Endothelial cell of umbilical vein (primary cell): ENCODE results near the gene NPM3. TPM values are rescaled to one million over a fixed set of nuclear protein-coding genes. Genes with fewer than 3 reads are reported as not detected.

ENCODE experiments used
- BruUV-seq: library from RNA; stranded (reverse); fragments of 400-500 nt; replicated peaks from 2 replicates; lab custom pipeline; 2021; lab: Mats Ljungman, UMichigan
- CTCF ChIA-PET: fragments of 300-600, 350-600 bp; sonication (Branson Sonifier 250); formaldehyde crosslinking; loops from one replicate; lab custom pipeline; 2021; ENCODE audit warnings: antibody characterized with exemption, inconsistent platforms; lab: Charles Lee
- POLR2A ChIA-PET: fragments of 300-600, 350-600 bp; sonication (Branson Sonifier 250); formaldehyde crosslinking; loops from one replicate; lab custom pipeline; 2021; ENCODE audit warnings: antibody characterized with exemption, inconsistent platforms; lab: Charles Lee
- DNase-seq: peaks from one replicate; pipeline ENCODE4 v3.0.0-alpha.2; 2011; ENCODE audit warnings: low read depth, low spot score
- FAIRE-seq: peaks from 2 replicates; lab custom pipeline; 2011; peaks lifted over from hg19 to GRCh38; lab: Jason Lieb, UNC
- H2AFZ ChIP-seq: 2 replicates; pipeline ENCODE4 v1.6.0; 2012; ENCODE audit warnings: low read depth, low read length, control low read depth, inconsistent platforms
- H3K27ac ChIP-seq: 2 replicates; pipeline ENCODE4 v1.5.1; 2011; ENCODE audit warnings: low read depth, mild to moderate bottlenecking, control low read depth, low read length, moderate library complexity; ENCODE audit not compliant: insufficient read depth
- H3K27me3 ChIP-seq, 2 experiments: 2 replicates each; pipeline versions ENCODE4 v1.6.0 to v1.6.1; 2011; ENCODE audit warnings: low read length in 2 of 2, mixed read lengths in 1 of 2; ENCODE audit not compliant: control insufficient read depth in 2 of 2, insufficient read depth in 2 of 2
- H3K36me3 ChIP-seq, 2 experiments: 2 replicates in 1 of 2; 3 replicates in 1 of 2; pipeline ENCODE4 v1.5.1; 2011; ENCODE audit warnings: low read length in 2 of 2, mild to moderate bottlenecking in 1 of 2, moderate library complexity in 1 of 2; ENCODE audit not compliant: control insufficient read depth in 2 of 2, insufficient read depth in 2 of 2; ENCODE audit errors: extremely low read depth in 1 of 2
- H3K4me1 ChIP-seq: 3 replicates; pipeline ENCODE4 v1.5.1; 2011; ENCODE audit warnings: mild to moderate bottlenecking, low read length; ENCODE audit not compliant: control insufficient read depth, insufficient read depth; ENCODE audit errors: extremely low read depth
- H3K4me2 ChIP-seq: 2 replicates; pipeline ENCODE4 v1.6.1; 2011; ENCODE audit warnings: low read length, control low read depth, mixed read lengths; ENCODE audit not compliant: insufficient read depth
- H3K4me3 ChIP-seq, 3 experiments: fragments of 200-600 bp in 1 of 3; sonication (generic), shearing (Covaris generic) in 1 of 3; replicated peaks in 1 of 3; 2 replicates each; pipeline ENCODE4 v1.5.1; 2011 to 2016; ENCODE audit warnings: control low read depth in 3 of 3, low read length in 3 of 3, mild to moderate bottlenecking in 2 of 3, inconsistent platforms in 1 of 3, low read depth in 1 of 3, moderate library complexity in 1 of 3; ENCODE audit not compliant: insufficient read depth in 1 of 3
- H3K79me2 ChIP-seq: 2 replicates; pipeline ENCODE4 v1.6.0; 2012; ENCODE audit warnings: low read length, inconsistent platforms; ENCODE audit not compliant: control insufficient read depth, insufficient read depth
- H3K9ac ChIP-seq: replicated peaks from 2 replicates; pipeline ENCODE3; 2011; ENCODE audit warnings: low read length, control low read depth; ENCODE audit not compliant: insufficient read depth; ENCODE audit errors: extremely low read depth
- H3K9me1 ChIP-seq: replicated peaks from 3 replicates; pipeline ENCODE4 v1.6.0; 2011; ENCODE audit warnings: mild to moderate bottlenecking, low read length; ENCODE audit not compliant: control insufficient read depth, insufficient read depth; ENCODE audit errors: extremely low read depth
- H3K9me3 ChIP-seq: replicated peaks from 2 replicates; pipeline ENCODE4 v1.5.1; 2012; ENCODE audit warnings: low read length, inconsistent platforms; ENCODE audit not compliant: control insufficient read depth, insufficient read depth
- H4K20me1 ChIP-seq: replicated peaks from 2 replicates; pipeline ENCODE3; 2011; ENCODE audit warnings: mild to moderate bottlenecking, low read length; ENCODE audit not compliant: control insufficient read depth, insufficient read depth; ENCODE audit errors: extremely low read depth
- EZH2 ChIP-seq: IDR thresholded peaks from 2 replicates; pipeline ENCODE4 v1.6.1; 2012; ENCODE audit warnings: borderline replicate concordance, low read depth, mild to moderate bottlenecking, moderate library complexity, low read length, inconsistent platforms; ENCODE audit not compliant: severe bottlenecking
- FOS ChIP-seq: IDR thresholded peaks from 2 replicates; pipeline ENCODE4 v1.6.1; 2011; ENCODE audit warnings: mild to moderate bottlenecking, low read length, moderate library complexity, borderline replicate concordance; ENCODE audit not compliant: insufficient read depth
- GATA2 ChIP-seq: IDR thresholded peaks from 2 replicates; pipeline ENCODE4 v1.7.0; 2011; ENCODE audit warnings: low read depth, mild to moderate bottlenecking, moderate library complexity, mixed read lengths, low read length; ENCODE audit not compliant: insufficient read length, insufficient read depth
- JUN ChIP-seq: IDR thresholded peaks from 2 replicates; pipeline ENCODE4 v1.6.1; 2011; ENCODE audit warnings: borderline replicate concordance, low read depth; ENCODE audit not compliant: insufficient read length, insufficient read depth
- MYC ChIP-seq: IDR thresholded peaks from one replicate; pipeline ENCODE4 v1.6.1; 2011; ENCODE audit warnings: mild to moderate bottlenecking, low read depth, low read length
- POLR2A ChIP-seq: IDR thresholded peaks from 2 replicates; pipeline ENCODE4 v1.6.1; 2012; ENCODE audit warnings: low read depth, mild to moderate bottlenecking, control low read depth, low read length
- POLR2AphosphoS5 ChIP-seq: IDR thresholded peaks from 2 replicates; pipeline ENCODE4 v1.6.1; 2012; ENCODE audit warnings: low read depth, mild to moderate bottlenecking, control low read depth, low read length, moderate library complexity; ENCODE audit not compliant: insufficient read depth
- dilution Hi-C: fragments of 300-500 bp; cut with MboI; formaldehyde crosslinking; loops from one replicate; pipeline ENCODE4 v1.15.0; 2019; ENCODE audit warnings: low sequenced_read_pairs; ENCODE audit not compliant: extremely low pct_ligation_motif_present
- intact Hi-C: fragments of 100-400 bp; cut with micrococcal nuclease; formaldehyde crosslinking; loops from one replicate; pipeline ENCODE4 v1.10.0; 2022
- polyA plus RNA-seq, 4 experiments: library from polyadenylated mRNA; depleted of rRNA in 3 of 4; stranded (reverse) in 3 of 4; unstranded in 1 of 4; fragments of >200 nt; gene quantifications; 2 replicates each; pipeline versions ENCODE4 v1.2.1 to v1.2.3, GENCODE V29; 2011 to 2012; ENCODE audit warnings: missing spikeins in 1 of 4
- total RNA-seq: library from RNA; stranded (reverse); gene quantifications from 2 replicates; pipeline ENCODE4 v1.2.3, GENCODE V29; 2021
- TF ChIP-seq, protein P1 (sequence below), 2 donors: IDR thresholded peaks; 1 replicate in 1 of 2; 2 replicates in 1 of 2; pipeline ENCODE4 v1.5.1; 2011; ENCODE audit warnings: low read length in 2 of 2, mild to moderate bottlenecking in 2 of 2, moderate library complexity in 2 of 2, control low read depth in 1 of 2, inconsistent platforms in 1 of 2, low read depth in 1 of 2; ENCODE audit not compliant: insufficient read depth in 1 of 2; ENCODE audit errors: extremely low read depth in 1 of 2
- TF ChIP-seq, protein P2 (sequence below): IDR thresholded peaks from 2 replicates; pipeline ENCODE4 v1.6.1; 2011; ENCODE audit not compliant: insufficient read depth, insufficient read length

NPM3 gene
- total and polyA plus RNA-seq, 2 donors (not counting 3 experiments of a cell fraction or from before 2014, with no cell fraction given): 55.4 to 71.3 TPM

DNA sequence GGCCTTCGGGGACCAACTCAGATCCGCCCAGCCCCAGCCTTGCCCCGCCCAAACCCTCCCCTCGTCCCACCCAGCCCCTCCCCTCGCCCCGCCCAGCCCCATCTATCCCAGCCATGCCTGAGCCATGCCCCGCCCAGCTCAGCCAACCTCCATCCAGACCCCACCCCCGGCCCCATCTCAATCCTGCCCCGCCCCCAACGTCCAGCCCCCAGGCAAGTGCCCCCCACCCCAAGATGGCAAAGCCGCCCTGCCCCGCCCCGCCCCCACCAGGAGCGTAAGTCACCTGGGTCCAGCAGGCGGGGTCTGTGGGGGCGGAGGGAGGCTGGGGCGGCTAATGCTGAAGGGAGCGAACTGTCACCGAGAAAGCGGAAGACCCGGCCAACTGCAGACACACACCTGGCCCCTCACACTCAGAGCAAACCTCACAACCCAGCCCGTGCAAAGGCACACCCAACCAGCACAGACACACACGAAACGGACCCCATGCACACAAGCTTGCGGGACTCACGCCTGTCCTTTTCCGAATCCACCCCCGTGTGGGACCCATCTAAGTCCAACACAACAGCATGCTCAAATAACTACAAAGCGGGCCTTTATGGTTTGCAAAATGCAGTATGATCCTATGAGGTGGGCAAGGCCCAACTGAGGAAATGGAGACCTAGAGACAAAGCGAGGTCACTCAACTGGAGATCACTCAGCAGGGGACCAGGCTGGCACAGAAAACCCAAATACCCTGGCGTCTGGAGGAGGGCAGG is 46.5 kb upstream of the NPM3 start:
- peak overlapping the region; percentile 26 for H2AFZ ChIP-seq
- H3K4me2 ChIP-seq: peak overlapping the region; percentile 38
- no peaks in the 10 kb centered on the region for H3K9me3 ChIP-seq
- TF ChIP-seq POLR2AphosphoS5 (no peak), FOS (no peak), GATA2 (no peak), MYC (no peak), EZH2 (no peak), POLR2A (no peak), JUN (no peak)
- TF ChIP-seq, protein P1, sequence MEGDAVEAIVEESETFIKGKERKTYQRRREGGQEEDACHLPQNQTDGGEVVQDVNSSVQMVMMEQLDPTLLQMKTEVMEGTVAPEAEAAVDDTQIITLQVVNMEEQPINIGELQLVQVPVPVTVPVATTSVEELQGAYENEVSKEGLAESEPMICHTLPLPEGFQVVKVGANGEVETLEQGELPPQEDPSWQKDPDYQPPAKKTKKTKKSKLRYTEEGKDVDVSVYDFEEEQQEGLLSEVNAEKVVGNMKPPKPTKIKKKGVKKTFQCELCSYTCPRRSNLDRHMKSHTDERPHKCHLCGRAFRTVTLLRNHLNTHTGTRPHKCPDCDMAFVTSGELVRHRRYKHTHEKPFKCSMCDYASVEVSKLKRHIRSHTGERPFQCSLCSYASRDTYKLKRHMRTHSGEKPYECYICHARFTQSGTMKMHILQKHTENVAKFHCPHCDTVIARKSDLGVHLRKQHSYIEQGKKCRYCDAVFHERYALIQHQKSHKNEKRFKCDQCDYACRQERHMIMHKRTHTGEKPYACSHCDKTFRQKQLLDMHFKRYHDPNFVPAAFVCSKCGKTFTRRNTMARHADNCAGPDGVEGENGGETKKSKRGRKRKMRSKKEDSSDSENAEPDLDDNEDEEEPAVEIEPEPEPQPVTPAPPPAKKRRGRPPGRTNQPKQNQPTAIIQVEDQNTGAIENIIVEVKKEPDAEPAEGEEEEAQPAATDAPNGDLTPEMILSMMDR (IDR thresholded peaks at IDR 0.05; ENCODE audit: extremely low read depth in 1 of 2, insufficient read depth in 1 of 2, low read depth in 1 of 2, low read length in 2 of 2): no peak
- TF ChIP-seq, protein P2, sequence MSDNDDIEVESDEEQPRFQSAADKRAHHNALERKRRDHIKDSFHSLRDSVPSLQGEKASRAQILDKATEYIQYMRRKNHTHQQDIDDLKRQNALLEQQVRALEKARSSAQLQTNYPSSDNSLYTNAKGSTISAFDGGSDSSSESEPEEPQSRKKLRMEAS: no peak
- FAIRE-seq (no peak), DNase-seq (no peak)
- CTCF ChIA-PET: interaction anchor here (1.3 kb wide), 2 partner anchors 11 to 12 kb away, joined by 3 to 5 read pairs; partner anchors contain the start of gene OGA
- POLR2A ChIA-PET: interaction anchor here (1.3 kb wide), 1 partner anchor 12 kb away, joined by 3 read pairs; the partner anchor contains the start of gene OGA
- peaks cover 11% of the 10 kb centered on the region for H3K4me1 ChIP-seq
- no peaks in the 10 kb centered on the region for H3K79me2 ChIP-seq
- H3K9ac ChIP-seq: no peak overlapping the region
- H3K4me3 ChIP-seq: peak overlapping the region in 2 of 3 experiments; percentile 1 to 64
- dilution Hi-C loops (no loop called here), intact Hi-C loops (loop anchor here (1.0 kb wide), 1 partner anchor 11 kb away; the partner anchor contains the start of gene OGA)
- H4K20me1 ChIP-seq: no peaks in the 10 kb centered on the region
- H3K27me3 ChIP-seq: no peaks in the 10 kb centered on the region
- no peaks in the 10 kb centered on the region for H3K9me1 ChIP-seq
- no peaks in the 10 kb centered on the region for H3K36me3 ChIP-seq
- H3K27ac ChIP-seq: no peak overlapping the region
- BruUV-seq: no TSS peak
